Endodermal cell (in vitro differentiated cells): Measurements from ENCODE around the gene ASTN1. TPM values are rescaled to one million over a fixed set of nuclear protein-coding genes. Genes with fewer than 3 reads are reported as not detected.

Experiments
- DNase-seq: peaks from one replicate; pipeline ENCODE4 v3.0.0-alpha.2; 2017
- H3K27ac ChIP-seq: 2 replicates; pipeline ENCODE4 v1.5.1; 2013; ENCODE audit warnings: mild to moderate bottlenecking, low read depth, low read length, moderate library complexity
- H3K27me3 ChIP-seq: 2 replicates; pipeline ENCODE4 v1.6.1; 2013; ENCODE audit warnings: mild to moderate bottlenecking, low read length, moderate library complexity; ENCODE audit not compliant: insufficient read depth, control insufficient read depth, poor library complexity, severe bottlenecking
- H3K36me3 ChIP-seq: 2 replicates; pipeline ENCODE4 v1.7.0; 2013; ENCODE audit warnings: mild to moderate bottlenecking, low read length, moderate library complexity; ENCODE audit not compliant: control insufficient read depth, insufficient read depth
- H3K4me1 ChIP-seq: one replicate; pipeline ENCODE4 v1.7.0; 2013; ENCODE audit warnings: low read length; ENCODE audit not compliant: control insufficient read depth, insufficient read depth
- H3K4me3 ChIP-seq: 2 replicates; pipeline ENCODE4 v1.5.1; 2013; ENCODE audit warnings: mild to moderate bottlenecking, low read length, moderate library complexity
- H3K9ac ChIP-seq: 2 replicates; pipeline ENCODE4 v1.6.1; 2013; ENCODE audit warnings: mild to moderate bottlenecking, low read length, moderate library complexity; ENCODE audit not compliant: poor library complexity, severe bottlenecking; ENCODE audit errors: extremely low read depth
- H3K9me3 ChIP-seq: 2 replicates; pipeline ENCODE4 v1.6.1; 2013; ENCODE audit warnings: mild to moderate bottlenecking, low read length, moderate library complexity; ENCODE audit not compliant: control insufficient read depth
- H3K27ac Mint-ChIP-seq: 2 replicates; pipeline ENCODE4 v1.8.0; 2020; ENCODE audit warnings: mixed read lengths
- H3K27me3 Mint-ChIP-seq: 2 replicates; pipeline ENCODE4 v1.8.0; 2021; ENCODE audit warnings: mild to moderate bottlenecking, mixed read lengths; ENCODE audit not compliant: insufficient read depth
- H3K36me3 Mint-ChIP-seq: 2 replicates; pipeline ENCODE4 v1.8.0; 2020; ENCODE audit warnings: low read depth, mixed read lengths
- H3K4me1 Mint-ChIP-seq: 2 replicates; pipeline ENCODE4 v1.8.0; 2020; ENCODE audit warnings: mixed read lengths
- H3K4me3 Mint-ChIP-seq: 2 replicates; pipeline ENCODE4 v1.8.0; 2020; ENCODE audit warnings: mild to moderate bottlenecking, moderate library complexity, mixed read lengths
- H3K9me3 Mint-ChIP-seq: 2 replicates; pipeline ENCODE4 v1.8.0; 2020; ENCODE audit warnings: mild to moderate bottlenecking, mixed read lengths
- WGBS, 2 experiments: methylation state at CpG; one replicate each; pipeline versions ENCODE4 v1.1.5 to v1.1.7; 2013; ENCODE audit warnings: missing lambda C conversion rate in 2 of 2, mixed read lengths in 1 of 2; ENCODE audit not compliant: insufficient coverage in 1 of 2, insufficient read length in 1 of 2; 5-methylcytosine and 5-hydroxymethylcytosine counted together
- total RNA-seq, 2 donors: library from RNA; stranded (reverse); fragmentation: NEBNext Ultra II Directional in 1 of 2; extraction: Animal tissue kit (Norgen Biotek cat#: 25700) in 1 of 2; gene quantifications; 2 replicates in 1 of 2; 3 replicates in 1 of 2; pipeline ENCODE4 v1.2.1, GENCODE V29; 2021
- TF ChIP-seq, protein P1 (sequence below): fragments of 200-600 bp; sonication (generic); conservative IDR thresholded peaks from 2 replicates; pipeline ENCODE4 v1.5.0; 2021; ENCODE audit warnings: antibody characterized with exemption, mild to moderate bottlenecking

Gene ASTN1
- total RNA-seq, 2 donors from 2014 or later: 0.31 to 0.70 TPM

GRCh38 chr1:177145106-177146070 lies 19.1 kb downstream of the ASTN1 start:
- no peaks in the 10 kb centered on the region for H3K9me3 Mint-ChIP-seq
- WGBS, 2 experiments: 67 to 84% methylated on average over 1 to 3 of the region's 3 CpGs
- no peaks in the 10 kb centered on the region for H3K27me3 ChIP-seq
- H3K27ac Mint-ChIP-seq: no peak overlapping the region
- H3K4me3 ChIP-seq: no peak overlapping the region
- H3K9ac ChIP-seq: no peak overlapping the region
- no peak overlapping the region for H3K4me3 Mint-ChIP-seq
- H3K9me3 ChIP-seq: no peaks in the 10 kb centered on the region
- no peak overlapping the region for H3K27ac ChIP-seq
- no peaks in the 10 kb centered on the region for H3K36me3 ChIP-seq
- no peaks in the 10 kb centered on the region for H3K4me1 Mint-ChIP-seq
- DNase-seq: no peak
- TF ChIP-seq, protein P1, sequence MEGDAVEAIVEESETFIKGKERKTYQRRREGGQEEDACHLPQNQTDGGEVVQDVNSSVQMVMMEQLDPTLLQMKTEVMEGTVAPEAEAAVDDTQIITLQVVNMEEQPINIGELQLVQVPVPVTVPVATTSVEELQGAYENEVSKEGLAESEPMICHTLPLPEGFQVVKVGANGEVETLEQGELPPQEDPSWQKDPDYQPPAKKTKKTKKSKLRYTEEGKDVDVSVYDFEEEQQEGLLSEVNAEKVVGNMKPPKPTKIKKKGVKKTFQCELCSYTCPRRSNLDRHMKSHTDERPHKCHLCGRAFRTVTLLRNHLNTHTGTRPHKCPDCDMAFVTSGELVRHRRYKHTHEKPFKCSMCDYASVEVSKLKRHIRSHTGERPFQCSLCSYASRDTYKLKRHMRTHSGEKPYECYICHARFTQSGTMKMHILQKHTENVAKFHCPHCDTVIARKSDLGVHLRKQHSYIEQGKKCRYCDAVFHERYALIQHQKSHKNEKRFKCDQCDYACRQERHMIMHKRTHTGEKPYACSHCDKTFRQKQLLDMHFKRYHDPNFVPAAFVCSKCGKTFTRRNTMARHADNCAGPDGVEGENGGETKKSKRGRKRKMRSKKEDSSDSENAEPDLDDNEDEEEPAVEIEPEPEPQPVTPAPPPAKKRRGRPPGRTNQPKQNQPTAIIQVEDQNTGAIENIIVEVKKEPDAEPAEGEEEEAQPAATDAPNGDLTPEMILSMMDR: no peak
- H3K4me1 ChIP-seq: no peaks in the 10 kb centered on the region
- peaks cover 1% of the 10 kb centered on the region for H3K27me3 Mint-ChIP-seq
- H3K36me3 Mint-ChIP-seq: no peaks in the 10 kb centered on the region

- no peak overlapping the region for H3K4me3 Mint-ChIP-seq
- 90 to 92% methylated on average over 3 to 4 of the region's 4 CpGs for WGBS, 2 experiments
- DNase-seq: no peak
- TF ChIP-seq, protein P1: no peak
- Histone ChIP-seq H3K9me3 (no peaks in the 10 kb centered on the region), H3K4me1 (no peaks in the 10 kb centered on the region), H3K27ac (no peak overlapping the region), H3K27me3 (no peaks in the 10 kb centered on the region), H3K36me3 (no peaks in the 10 kb centered on the region), H3K9ac (no peak overlapping the region), H3K4me3 (no peak overlapping the region)
- H3K9me3 Mint-ChIP-seq: no peaks in the 10 kb centered on the region
- peaks cover 4% of the 10 kb centered on the region for H3K27me3 Mint-ChIP-seq
- H3K27ac Mint-ChIP-seq: no peak overlapping the region
- no peaks in the 10 kb centered on the region for H3K36me3 Mint-ChIP-seq
- H3K4me1 Mint-ChIP-seq: no peaks in the 10 kb centered on the region
Observed at GRCh38 chr1:177142791-177143271, 21.7 kb downstream of the ASTN1 start.

DNA sequence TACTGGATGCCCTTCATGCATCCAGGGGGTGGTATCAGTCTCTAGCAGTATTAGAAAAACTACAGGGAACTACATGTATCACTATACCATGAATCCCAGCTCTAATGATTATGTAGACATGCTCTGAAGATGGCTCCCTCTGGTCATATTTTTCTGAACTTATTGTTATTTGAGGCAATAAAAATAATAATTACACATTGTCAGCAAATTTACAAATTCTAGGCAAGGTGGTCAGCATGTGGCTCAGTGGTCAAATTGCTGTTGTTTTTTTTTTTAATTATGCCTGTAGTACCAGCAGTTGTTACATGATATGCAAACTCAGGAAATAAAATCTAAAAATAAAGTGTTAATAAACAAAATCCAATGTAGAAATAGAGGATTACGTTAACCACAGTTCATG lies 22.5 kb downstream of the ASTN1 start:
- Histone ChIP-seq H3K27me3 (no peaks in the 10 kb centered on the region), H3K4me3 (no peak overlapping the region), H3K36me3 (no peaks in the 10 kb centered on the region), H3K9me3 (no peaks in the 10 kb centered on the region), H3K9ac (no peak overlapping the region), H3K27ac (no peak overlapping the region), H3K4me1 (no peaks in the 10 kb centered on the region)
- no peaks in the 10 kb centered on the region for H3K9me3 Mint-ChIP-seq
- H3K4me1 Mint-ChIP-seq: no peaks in the 10 kb centered on the region
- no peak overlapping the region for H3K4me3 Mint-ChIP-seq
- H3K36me3 Mint-ChIP-seq: no peaks in the 10 kb centered on the region
- peaks cover 4% of the 10 kb centered on the region for H3K27me3 Mint-ChIP-seq
- TF ChIP-seq, protein P1: no peak
- no peak for DNase-seq
- H3K27ac Mint-ChIP-seq: no peak overlapping the region
- 89% methylated on average over 1 of the region's 1 CpG; no CpG with 5 or more reads in 1 of the 2 experiments for WGBS, 2 experiments
